GM18951 (cell line): Measurements from ENCODE around the gene CLDN15.

Experiments
- POLR2A ChIP-seq: IDR thresholded peaks from 4 replicates; pipeline ENCODE4 v1.6.1; 2011; ENCODE audit warnings: mild to moderate bottlenecking; ENCODE audit not compliant: insufficient read length, insufficient read depth; ENCODE audit errors: extremely low read depth
- in situ Hi-C: fragments of 300-500 bp; cut with MboI; formaldehyde crosslinking; loops from one replicate; pipeline ENCODE4 v1.12.0; 2022; ENCODE audit warnings: low sequenced_read_pairs, mixed read lengths, inconsistent platforms; ENCODE audit not compliant: unreplicated experiment

The CLDN15 gene

GRCh38 chr7:101238226-101239182 is 902 bp upstream of the CLDN15 start:
- no peak for TF ChIP-seq POLR2A
- in situ Hi-C loops: no loop called here

- in situ Hi-C loops: no loop called here
- TF ChIP-seq POLR2A: no peak
These were observed 1.2 kb downstream of the CLDN15 start for GRCh38 chr7:101236292-101236835.

- in situ Hi-C loops: no loop called here
- TF ChIP-seq POLR2A: no peak
These were observed 2.1 kb downstream of the CLDN15 start for GRCh38 chr7:101235522-101235921.

- in situ Hi-C loops: no loop called here
- no peak for TF ChIP-seq POLR2A
These were observed 2.6 kb downstream of the CLDN15 start for GRCh38 chr7:101235050-101235449.

GRCh38 chr7:101234636-101235035 is 3.0 kb downstream of the CLDN15 start:
- no peak for TF ChIP-seq POLR2A
- in situ Hi-C loops: no loop called here

GRCh38 chr7:101233907-101234547 is 3.6 kb downstream of the CLDN15 start:
- TF ChIP-seq POLR2A: no peak
- in situ Hi-C loops: no loop called here

GRCh38 chr7:101232141-101232850 is 5.3 kb downstream of the CLDN15 start:
- in situ Hi-C loops: no loop called here
- TF ChIP-seq POLR2A: no peak

GRCh38 chr7:101231644-101232043 is 6.0 kb downstream of the CLDN15 start:
- in situ Hi-C loops: no loop called here

GRCh38 chr7:101226721-101227120 is 10.9 kb downstream of the CLDN15 start:
- TF ChIP-seq POLR2A: no peak
- in situ Hi-C loops: no loop called here

More at GRCh38 chr7:101231644-101232043, 6.0 kb downstream of the CLDN15 start:
- TF ChIP-seq POLR2A: no peak

GRCh38 chr7:101225650-101226049 is 12.0 kb downstream of the CLDN15 start:
- no peak for TF ChIP-seq POLR2A
- in situ Hi-C loops: no loop called here

GRCh38 chr7:101223528-101223927 is 14.1 kb downstream of the CLDN15 start:
- no peak for TF ChIP-seq POLR2A
- in situ Hi-C loops: no loop called here

- no peak for TF ChIP-seq POLR2A
- in situ Hi-C loops: no loop called here
These were observed 15.2 kb downstream of the CLDN15 start for GRCh38 chr7:101222275-101222830.

- in situ Hi-C loops: no loop called here
- TF ChIP-seq POLR2A: no peak
These were observed 17.3 kb downstream of the CLDN15 start for GRCh38 chr7:101220295-101220694.
